Measurements from ENCODE around the gene SOCS6.

SOCS6 gene

DNA sequence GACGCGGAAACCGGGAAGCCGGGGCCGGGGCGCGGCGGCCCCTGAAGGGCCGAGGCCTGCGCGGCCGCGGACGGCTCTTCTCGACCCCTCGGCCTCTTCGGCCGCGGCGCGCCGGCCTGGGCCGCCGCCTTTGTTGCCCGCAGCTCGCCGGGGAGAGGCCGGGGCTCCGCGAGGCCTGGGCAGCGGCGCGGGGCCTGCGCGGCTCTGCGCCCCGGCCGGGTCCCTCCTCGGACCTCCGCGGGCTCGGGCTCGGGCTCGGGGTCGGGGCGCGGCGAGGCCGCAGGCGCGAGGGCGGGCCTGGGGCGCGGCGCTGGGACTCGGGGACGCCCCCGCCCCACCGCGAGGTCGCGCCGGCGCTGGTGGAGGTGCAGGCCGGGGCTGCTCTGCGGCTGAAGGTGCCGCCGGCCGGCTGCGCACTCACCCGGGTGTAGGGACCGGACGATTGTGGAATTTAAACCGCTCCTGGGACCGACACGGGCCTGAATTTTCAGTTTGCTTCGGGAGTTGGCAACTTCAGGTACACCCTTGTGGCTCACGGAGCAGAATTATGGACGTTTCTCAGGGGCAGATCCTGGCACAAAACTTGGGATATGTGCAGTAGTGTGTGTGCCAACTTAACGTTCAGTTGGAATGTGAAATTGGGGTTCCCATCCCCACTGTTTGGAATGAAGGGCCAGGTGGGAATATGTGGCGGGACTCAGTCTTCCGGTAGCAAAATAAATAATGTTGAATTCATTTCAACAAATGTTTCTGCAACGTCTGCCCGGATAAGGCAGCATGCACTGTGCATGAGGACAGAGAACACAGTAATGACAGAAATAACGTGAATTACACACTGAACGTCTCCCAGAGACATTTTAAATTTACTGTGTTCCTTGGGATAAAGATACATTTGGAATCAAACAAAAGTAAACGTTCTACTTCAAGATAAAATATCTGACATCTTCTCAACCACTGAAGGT lies 787 bp downstream of the SOCS6 start:
- peak; percentile 1 for DNase-seq

GRCh38 chr18:70290482-70291294 lies 1.8 kb downstream of the SOCS6 start:
- DNase-seq, result no peak

- DNase-seq, result no peak
These were observed 2.4 kb downstream of the SOCS6 start for GRCh38 chr18:70291295-70291574.

DNA sequence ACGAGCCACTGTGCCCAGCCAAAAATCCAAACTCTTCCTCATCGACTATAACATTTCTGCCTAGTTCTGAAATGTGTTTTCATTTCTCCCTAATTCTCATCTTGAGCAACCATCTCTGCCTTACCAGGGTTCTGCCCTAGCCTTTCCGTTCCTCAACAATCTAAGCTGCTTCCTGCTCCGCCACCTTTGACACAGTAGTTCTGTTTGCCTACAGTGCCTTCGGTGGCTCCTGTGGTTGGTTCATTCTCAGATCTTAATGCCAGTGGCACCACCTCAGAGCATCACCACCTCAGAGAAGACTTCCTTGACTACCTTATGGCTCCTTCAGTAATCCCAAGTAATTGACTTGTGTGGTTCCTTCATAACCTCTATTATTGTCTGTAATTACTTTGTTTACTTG lies 3.8 kb downstream of the SOCS6 start:
- no peak for DNase-seq

GRCh38 chr18:70293166-70293565 lies 4.3 kb downstream of the SOCS6 start:
- DNase-seq, result no peak

GRCh38 chr18:70294471-70295191 lies 5.8 kb downstream of the SOCS6 start:
- no peak for DNase-seq

- no peak for DNase-seq
These were observed 6.6 kb downstream of the SOCS6 start for GRCh38 chr18:70295192-70296188.

GRCh38 chr18:70296289-70296688 lies 7.4 kb downstream of the SOCS6 start:
- no peak for DNase-seq

DNA sequence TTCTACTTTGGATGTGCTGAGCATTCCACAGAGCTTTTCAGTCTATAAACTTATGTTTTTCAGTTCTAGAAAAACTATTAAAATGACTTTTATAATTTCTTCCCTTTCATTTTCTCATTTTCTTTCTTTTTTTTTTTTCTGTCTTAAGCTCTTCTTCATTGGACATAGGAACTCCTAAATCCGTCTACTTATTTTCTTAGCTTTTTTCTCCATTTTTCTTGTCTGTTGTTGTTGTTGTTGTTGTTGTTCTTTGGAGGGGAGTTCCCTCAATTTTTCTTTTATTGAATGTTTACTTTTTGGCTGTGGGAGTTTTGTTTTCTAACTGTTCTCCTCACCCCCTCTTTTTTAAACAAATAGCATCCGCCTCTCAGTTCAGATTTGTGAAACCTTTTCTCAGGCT lies 7.9 kb downstream of the SOCS6 start:
- DNase-seq, result no peak

- no peak for DNase-seq
These were observed 10.5 kb downstream of the SOCS6 start for GRCh38 chr18:70299393-70299792.

GRCh38 chr18:70301667-70302066 lies 12.8 kb downstream of the SOCS6 start:
- DNase-seq, result no peak

- no peak for DNase-seq
These were observed 19.9 kb downstream of the SOCS6 start for GRCh38 chr18:70308555-70309294.

DNA sequence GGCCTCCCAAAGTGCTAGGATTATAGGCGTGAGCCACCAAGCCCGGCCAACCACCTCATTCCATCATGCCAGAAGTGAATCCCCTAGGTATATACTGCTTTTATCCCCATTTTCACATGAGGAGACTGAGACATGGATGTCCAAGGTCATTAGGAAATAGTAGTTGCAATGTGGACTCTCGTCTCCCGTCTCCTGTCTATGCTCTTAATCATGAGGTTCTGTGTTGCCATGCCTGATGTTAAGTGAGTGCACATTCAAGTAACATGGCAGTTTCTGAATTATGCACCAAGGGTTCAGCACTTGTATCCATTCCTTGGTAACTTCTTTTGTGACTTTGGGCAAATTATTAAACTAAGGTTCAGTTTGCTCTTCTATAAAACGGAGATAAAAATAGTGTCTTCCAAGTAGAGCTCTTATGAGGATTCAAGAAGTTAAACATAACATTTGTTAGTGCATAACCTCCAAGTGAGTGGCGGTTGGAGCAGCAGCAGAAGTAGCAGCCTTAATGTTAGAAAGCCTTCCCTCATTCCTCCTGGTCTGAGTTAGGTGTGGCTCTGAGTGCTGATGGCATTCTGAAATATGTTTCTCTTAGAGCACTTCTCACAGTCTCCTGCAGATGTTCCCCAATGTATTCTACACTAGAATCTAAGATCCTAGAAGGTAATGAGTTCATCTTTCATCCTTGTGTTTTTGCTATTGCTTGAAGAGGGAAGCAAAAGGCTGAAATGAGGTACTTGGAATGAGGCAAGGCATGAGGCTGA lies 21.9 kb downstream of the SOCS6 start:
- DNase-seq, result no peak

DNA sequence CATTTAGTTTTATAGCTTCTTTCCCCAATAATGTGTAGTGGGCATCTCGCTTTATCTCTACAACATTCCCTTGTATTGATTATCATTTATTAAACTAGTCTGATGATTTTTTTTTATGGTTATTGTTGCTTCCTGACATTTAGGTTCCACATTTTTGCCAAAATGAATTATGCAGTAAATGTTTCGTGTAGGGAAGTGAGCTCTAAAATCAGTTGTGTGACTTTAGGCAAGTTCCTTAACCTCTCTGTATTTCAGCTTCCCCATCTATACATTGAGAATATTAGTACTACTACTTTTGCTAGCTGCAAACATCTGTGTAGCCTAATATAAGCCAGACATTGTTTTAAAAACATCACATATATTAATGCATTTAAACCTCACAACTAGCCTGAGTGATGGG lies 22.9 kb downstream of the SOCS6 start:
- no peak for DNase-seq

DNA sequence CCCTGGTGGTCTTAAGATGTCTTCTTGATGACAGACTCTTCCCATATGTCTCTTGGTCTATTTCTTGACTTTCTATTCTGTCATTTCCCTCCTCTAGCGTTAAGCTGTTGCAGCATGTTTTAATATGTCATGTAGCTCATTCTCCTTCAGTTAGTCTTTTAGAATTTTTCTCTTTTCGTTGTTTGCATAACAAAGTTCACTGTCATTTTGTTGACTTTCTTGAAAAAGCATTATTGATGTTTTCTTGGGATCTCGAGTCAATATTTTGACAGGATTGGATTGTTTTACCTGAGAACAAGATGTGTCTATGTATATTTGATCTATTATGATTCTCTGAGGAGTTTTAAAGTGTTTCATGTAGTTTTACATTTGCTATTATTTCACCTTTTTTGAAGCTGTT lies 24.8 kb downstream of the SOCS6 start:
- DNase-seq, result no peak

- no peak for DNase-seq
These were observed 25.4 kb downstream of the SOCS6 start for GRCh38 chr18:70314151-70314782.

DNA sequence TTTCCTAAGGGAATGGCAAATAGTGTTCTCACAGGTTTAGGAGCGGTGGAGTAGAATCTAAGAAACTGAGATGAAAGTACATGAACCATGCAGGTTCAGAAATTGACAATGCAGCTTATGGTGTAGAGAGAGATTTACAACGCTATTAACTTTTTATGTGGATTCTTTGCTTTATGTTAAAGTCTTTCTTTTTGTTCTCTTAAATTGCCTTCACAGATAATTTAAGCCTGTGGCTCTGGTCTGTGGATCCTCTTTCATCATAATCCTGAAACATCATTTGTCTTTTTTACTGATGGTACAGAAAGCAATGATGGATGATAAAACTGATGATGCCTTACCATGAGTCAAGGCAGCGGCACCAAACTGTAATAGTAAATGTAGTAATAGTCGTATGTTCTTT lies 30.3 kb downstream of the SOCS6 start:
- DNase-seq, result no peak

DNA sequence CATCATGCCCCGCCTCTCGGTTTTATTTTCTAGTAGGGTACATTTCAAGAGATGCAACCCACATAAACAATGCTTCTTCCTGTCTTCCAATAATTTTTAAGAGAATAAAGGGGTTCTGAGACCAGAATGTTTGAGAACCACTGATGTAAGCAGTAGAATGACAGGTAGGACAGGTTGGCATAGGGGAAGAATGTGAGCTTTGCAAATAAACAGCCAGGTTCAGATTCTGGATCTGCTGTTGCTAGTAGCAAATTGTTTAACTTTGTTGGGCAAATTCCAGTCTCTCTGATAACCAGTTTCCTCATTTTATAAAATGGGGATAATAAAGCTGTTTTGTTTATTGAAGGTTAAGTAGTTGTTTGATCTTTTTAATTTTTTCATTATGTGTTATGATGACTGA lies 32.8 kb downstream of the SOCS6 start:
- no peak for DNase-seq

GRCh38 chr18:70322385-70322784 lies 33.5 kb downstream of the SOCS6 start:
- no peak for DNase-seq

DNA sequence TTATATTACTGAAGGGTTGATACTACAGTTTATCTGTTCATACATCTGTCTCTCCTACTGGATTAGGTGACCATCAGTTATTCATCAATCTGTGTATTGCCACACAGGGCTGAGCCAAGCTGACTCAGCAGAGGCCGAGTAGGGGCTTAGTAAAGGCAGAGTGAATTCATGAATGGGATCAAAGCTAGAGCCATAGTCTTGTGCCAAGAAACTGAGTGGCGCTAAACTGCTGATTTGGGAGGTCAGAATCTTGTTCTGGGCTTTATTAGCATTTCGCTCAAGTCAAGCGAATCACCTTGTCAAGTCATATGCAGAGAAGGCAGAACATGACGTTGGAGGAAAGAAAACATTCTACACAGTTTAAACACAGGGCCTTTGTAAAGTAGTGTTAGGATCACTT lies 34.1 kb downstream of the SOCS6 start:
- no peak for DNase-seq
